Ovary (tissue), 3 donors: ENCODE measurements around the gene GRIK1.

Experiments used
- CTCF ChIP-seq, 3 donors: fragments of 450-650 bp in 2 of 3; fragments of 200-600 bp in 1 of 3; IDR thresholded peaks; one replicate each; pipeline versions ENCODE4 v1.5.1 to v1.8.0; 2016 to 2022; ENCODE audit warnings: antibody characterized with exemption in 3 of 3, mild to moderate bottlenecking in 1 of 3
- EP300 ChIP-seq: sonication (generic); formaldehyde crosslinking; IDR thresholded peaks from one replicate; pipeline ENCODE4 v1.6.1; 2017; ENCODE audit warnings: antibody characterized with exemption
- donor health status: DM: no; HTN: no; CAD: no.

GRCh38 chr21:29555601-29556000 lies 384.2 kb downstream of the GRIK1 start:
- TF ChIP-seq CTCF (IDR thresholded peaks at IDR 0.05) (no peak), EP300 (no peak)
